ENCODE measurements around the gene HGFAC. TPM values are rescaled to one million over a fixed set of nuclear protein-coding genes. Genes with fewer than 3 reads are reported as not detected.

Gene HGFAC
- total RNA-seq, 1 experiment from 2014 or later, result 0.20 TPM

GRCh38 chr4:3436798-3437581 lies 4.8 kb upstream of the HGFAC start (continued):
- no peak for TF ChIP-seq USF2 (CRISPR knock-in tag; IDR thresholded peaks at IDR 0.05)
- TF ChIP-seq, protein P1, sequence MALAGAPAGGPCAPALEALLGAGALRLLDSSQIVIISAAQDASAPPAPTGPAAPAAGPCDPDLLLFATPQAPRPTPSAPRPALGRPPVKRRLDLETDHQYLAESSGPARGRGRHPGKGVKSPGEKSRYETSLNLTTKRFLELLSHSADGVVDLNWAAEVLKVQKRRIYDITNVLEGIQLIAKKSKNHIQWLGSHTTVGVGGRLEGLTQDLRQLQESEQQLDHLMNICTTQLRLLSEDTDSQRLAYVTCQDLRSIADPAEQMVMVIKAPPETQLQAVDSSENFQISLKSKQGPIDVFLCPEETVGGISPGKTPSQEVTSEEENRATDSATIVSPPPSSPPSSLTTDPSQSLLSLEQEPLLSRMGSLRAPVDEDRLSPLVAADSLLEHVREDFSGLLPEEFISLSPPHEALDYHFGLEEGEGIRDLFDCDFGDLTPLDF (CRISPR knock-in tag; IDR thresholded peaks at IDR 0.05), result no peak
- no peak for TF ChIP-seq KAT7 (CRISPR knock-in tag; IDR thresholded peaks at IDR 0.05; ENCODE audit: borderline replicate concordance)

- Mint-ChIP-seq H3K27me3 (ENCODE audit: low read depth) (no peaks in the 10 kb centered on the region), H3K4me3 (no peak overlapping the region), H3K9me3 (no peaks in the 10 kb centered on the region), H3K36me3 (no peaks in the 10 kb centered on the region), H3K4me1 (no peaks in the 10 kb centered on the region), H3K27ac (no peak overlapping the region; the same call in 1 of the 2 replicates)
- DNase-seq (ENCODE audit: low spot score) (no peak), ATAC-seq (no peak)
- TF ChIP-seq, protein P2, sequence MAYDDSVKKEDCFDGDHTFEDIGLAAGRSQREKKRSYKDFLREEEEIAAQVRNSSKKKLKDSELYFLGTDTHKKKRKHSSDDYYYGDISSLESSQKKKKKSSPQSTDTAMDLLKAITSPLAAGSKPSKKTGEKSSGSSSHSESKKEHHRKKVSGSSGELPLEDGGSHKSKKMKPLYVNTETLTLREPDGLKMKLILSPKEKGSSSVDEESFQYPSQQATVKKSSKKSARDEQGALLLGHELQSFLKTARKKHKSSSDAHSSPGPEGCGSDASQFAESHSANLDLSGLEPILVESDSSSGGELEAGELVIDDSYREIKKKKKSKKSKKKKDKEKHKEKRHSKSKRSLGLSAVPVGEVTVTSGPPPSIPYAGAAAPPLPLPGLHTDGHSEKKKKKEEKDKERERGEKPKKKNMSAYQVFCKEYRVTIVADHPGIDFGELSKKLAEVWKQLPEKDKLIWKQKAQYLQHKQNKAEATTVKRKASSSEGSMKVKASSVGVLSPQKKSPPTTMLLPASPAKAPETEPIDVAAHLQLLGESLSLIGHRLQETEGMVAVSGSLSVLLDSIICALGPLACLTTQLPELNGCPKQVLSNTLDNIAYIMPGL (CRISPR knock-in tag; IDR thresholded peaks at IDR 0.05), result no peak
- TF ChIP-seq ETV6 (CRISPR knock-in tag; IDR thresholded peaks at IDR 0.05) (no peak), CREM (CRISPR knock-in tag; IDR thresholded peaks at IDR 0.05) (no peak), CREB1 (CRISPR knock-in tag; IDR thresholded peaks at IDR 0.05) (no peak), ATF2 (CRISPR knock-in tag; IDR thresholded peaks at IDR 0.05; ENCODE audit: borderline replicate concordance, low read depth) (no peak), ZSCAN18 (CRISPR knock-in tag; IDR thresholded peaks at IDR 0.05) (no peak), NFYB (CRISPR knock-in tag; conservative IDR thresholded peaks at IDR 0.05; ENCODE audit: low read depth) (no peak), IRF2 (CRISPR knock-in tag; IDR thresholded peaks at IDR 0.05; ENCODE audit: borderline replicate concordance, low read depth) (no peak), KAT7 (CRISPR knock-in tag; IDR thresholded peaks at IDR 0.05; ENCODE audit: borderline replicate concordance) (no peak), ZNF396 (CRISPR knock-in tag; IDR thresholded peaks at IDR 0.05; ENCODE audit: borderline replicate concordance) (no peak), TCF7 (CRISPR knock-in tag; IDR thresholded peaks at IDR 0.05; ENCODE audit: low read depth) (no peak), ATF1 (CRISPR knock-in tag; IDR thresholded peaks at IDR 0.05) (no peak), ZNF138 (CRISPR knock-in tag; conservative IDR thresholded peaks at IDR 0.05) (no peak)
- TF ChIP-seq, protein P3, sequence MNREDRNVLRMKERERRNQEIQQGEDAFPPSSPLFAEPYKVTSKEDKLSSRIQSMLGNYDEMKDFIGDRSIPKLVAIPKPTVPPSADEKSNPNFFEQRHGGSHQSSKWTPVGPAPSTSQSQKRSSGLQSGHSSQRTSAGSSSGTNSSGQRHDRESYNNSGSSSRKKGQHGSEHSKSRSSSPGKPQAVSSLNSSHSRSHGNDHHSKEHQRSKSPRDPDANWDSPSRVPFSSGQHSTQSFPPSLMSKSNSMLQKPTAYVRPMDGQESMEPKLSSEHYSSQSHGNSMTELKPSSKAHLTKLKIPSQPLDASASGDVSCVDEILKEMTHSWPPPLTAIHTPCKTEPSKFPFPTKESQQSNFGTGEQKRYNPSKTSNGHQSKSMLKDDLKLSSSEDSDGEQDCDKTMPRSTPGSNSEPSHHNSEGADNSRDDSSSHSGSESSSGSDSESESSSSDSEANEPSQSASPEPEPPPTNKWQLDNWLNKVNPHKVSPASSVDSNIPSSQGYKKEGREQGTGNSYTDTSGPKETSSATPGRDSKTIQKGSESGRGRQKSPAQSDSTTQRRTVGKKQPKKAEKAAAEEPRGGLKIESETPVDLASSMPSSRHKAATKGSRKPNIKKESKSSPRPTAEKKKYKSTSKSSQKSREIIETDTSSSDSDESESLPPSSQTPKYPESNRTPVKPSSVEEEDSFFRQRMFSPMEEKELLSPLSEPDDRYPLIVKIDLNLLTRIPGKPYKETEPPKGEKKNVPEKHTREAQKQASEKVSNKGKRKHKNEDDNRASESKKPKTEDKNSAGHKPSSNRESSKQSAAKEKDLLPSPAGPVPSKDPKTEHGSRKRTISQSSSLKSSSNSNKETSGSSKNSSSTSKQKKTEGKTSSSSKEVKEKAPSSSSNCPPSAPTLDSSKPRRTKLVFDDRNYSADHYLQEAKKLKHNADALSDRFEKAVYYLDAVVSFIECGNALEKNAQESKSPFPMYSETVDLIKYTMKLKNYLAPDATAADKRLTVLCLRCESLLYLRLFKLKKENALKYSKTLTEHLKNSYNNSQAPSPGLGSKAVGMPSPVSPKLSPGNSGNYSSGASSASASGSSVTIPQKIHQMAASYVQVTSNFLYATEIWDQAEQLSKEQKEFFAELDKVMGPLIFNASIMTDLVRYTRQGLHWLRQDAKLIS (CRISPR knock-in tag; IDR thresholded peaks at IDR 0.05; ENCODE audit: borderline replicate concordance), result no peak
- POLR2A ChIA-PET, result no interaction called here
- CTCF ChIA-PET, result interaction anchor here (1.5 to 2.9 kb wide), 2 partner anchors 29 to 91 kb away, joined by 4 to 8 read pairs; no protein-coding TSS in a partner anchor
Observed at GRCh38 chr4:3437582-3437936, 4.2 kb upstream of the HGFAC start.

Data from WTC11 (cell line).